Ascending aorta (tissue), 2 donors: ENCODE measurements around the gene ZNF653. TPM values are rescaled to one million over a fixed set of nuclear protein-coding genes. Genes with fewer than 3 reads are reported as not detected.

Source experiments
- DNase-seq, 2 donors: peaks; one replicate each; pipeline ENCODE4 v3.0.0-alpha.2; 2019; ENCODE audit warnings: low spot score in 2 of 2
- H3K27ac ChIP-seq, 2 donors: fragments of 200-600 bp; sonication (generic); one replicate each; pipeline ENCODE4 v1.5.1; 2016 to 2017; ENCODE audit warnings: mild to moderate bottlenecking in 1 of 2
- H3K27me3 ChIP-seq: fragments of 200-600 bp; sonication (generic); one replicate; pipeline ENCODE4 v1.5.1; 2017
- H3K36me3 ChIP-seq, 2 donors: fragments of 200-600 bp; sonication (generic); one replicate each; pipeline ENCODE4 v1.5.1; 2016
- H3K4me1 ChIP-seq, 2 donors: fragments of 200-600 bp; sonication (generic); one replicate each; pipeline ENCODE4 v1.5.1; 2016 to 2017; ENCODE audit warnings: mild to moderate bottlenecking in 1 of 2
- H3K4me3 ChIP-seq, 2 donors: fragments of 200-600 bp; sonication (generic); one replicate each; pipeline ENCODE4 v1.5.1; 2016 to 2017; ENCODE audit warnings: mild to moderate bottlenecking in 1 of 2
- H3K9me3 ChIP-seq, 2 donors: fragments of 200-600 bp; sonication (generic); one replicate each; pipeline ENCODE4 v1.5.1; 2016
- CTCF ChIP-seq, 3 experiments: fragments of 200-600 bp in 2 of 3; fragments of 450-650 bp in 1 of 3; sonication (generic) in 2 of 3; IDR thresholded peaks; one replicate each; pipeline ENCODE4 v1.5.1; 2016 to 2019; ENCODE audit warnings: antibody characterized with exemption in 3 of 3, mild to moderate bottlenecking in 1 of 3, moderate library complexity in 1 of 3
- intact Hi-C: fragments of 100-400 bp; cut with DNase I; formaldehyde crosslinking; loops from one replicate; pipeline ENCODE4 v1.15.1; 2023
- total RNA-seq: library from RNA; depleted of rRNA; stranded (reverse); fragments of >200 nt; gene quantifications from one replicate; pipeline ENCODE4 v1.1.0, GENCODE V29; 2016

Gene ZNF653
- total RNA-seq, 1 donor from 2014 or later = 7.6 TPM

- Histone ChIP-seq H3K4me1 (no peaks in the 10 kb centered on the region), H3K27ac (no peak overlapping the region), H3K27me3 (no peaks in the 10 kb centered on the region), H3K9me3 (no peaks in the 10 kb centered on the region), H3K36me3 (peaks cover 25 to 53% of the 10 kb centered on the region in 2 donors), H3K4me3 (no peak overlapping the region)
- intact Hi-C loops = no loop called here
- DNase-seq = no peak
- no peak for TF ChIP-seq CTCF (IDR thresholded peaks at IDR 0.05)
Measured at GRCh38 chr19:11495481-11495880, 10.2 kb downstream of the ZNF653 start.

- H3K27me3 ChIP-seq = no peaks in the 10 kb centered on the region
- TF ChIP-seq CTCF (IDR thresholded peaks at IDR 0.05) = no peak
- H3K9me3 ChIP-seq = no peaks in the 10 kb centered on the region
- H3K4me3 ChIP-seq = no peak overlapping the region
- DNase-seq = no peak
- no peak overlapping the region for H3K27ac ChIP-seq
- intact Hi-C loops = no loop called here
- H3K36me3 ChIP-seq = peaks cover 30 to 53% of the 10 kb centered on the region in 2 donors
- no peaks in the 10 kb centered on the region for H3K4me1 ChIP-seq
Measured at GRCh38 chr19:11494634-11495285, 10.9 kb downstream of the ZNF653 start.

GRCh38 chr19:11489378-11489777 is 16.3 kb downstream of the ZNF653 start:
- no peak for DNase-seq
- H3K36me3 ChIP-seq = peaks cover 34 to 48% of the 10 kb centered on the region in 2 donors
- H3K4me1 ChIP-seq = no peaks in the 10 kb centered on the region
- no peaks in the 10 kb centered on the region for H3K27me3 ChIP-seq
- no peak for TF ChIP-seq CTCF (IDR thresholded peaks at IDR 0.05)
- no peak overlapping the region for H3K4me3 ChIP-seq
- intact Hi-C loops = no loop called here
- H3K9me3 ChIP-seq = no peaks in the 10 kb centered on the region
- no peak overlapping the region for H3K27ac ChIP-seq

GRCh38 chr19:11486661-11487503 is 18.8 kb downstream of the ZNF653 start:
- intact Hi-C loops = no loop called here
- Histone ChIP-seq H3K27ac (no peak overlapping the region), H3K36me3 (peaks cover 32 to 39% of the 10 kb centered on the region in 2 donors), H3K4me1 (peaks cover 3 to 9% of the 10 kb centered on the region in 2 donors), H3K9me3 (no peaks in the 10 kb centered on the region), H3K27me3 (no peaks in the 10 kb centered on the region), H3K4me3 (no peak overlapping the region)
- DNase-seq = no peak
- no peak for TF ChIP-seq CTCF (IDR thresholded peaks at IDR 0.05)

GRCh38 chr19:11485245-11485837 is 20.3 kb downstream of the ZNF653 start:
- intact Hi-C loops = no loop called here
- Histone ChIP-seq H3K4me3 (no peak overlapping the region), H3K27ac (no peak overlapping the region), H3K27me3 (peaks cover 11% of the 10 kb centered on the region), H3K9me3 (no peaks in the 10 kb centered on the region), H3K4me1 (peaks cover 3 to 9% of the 10 kb centered on the region in 2 donors), H3K36me3 (peaks cover 28 to 31% of the 10 kb centered on the region in 2 donors)
- TF ChIP-seq CTCF (IDR thresholded peaks at IDR 0.05) = no peak
- no peak for DNase-seq
